KOPT-K1 (cell line): ENCODE results near the gene TJAP1.

Source experiments
- H3K27ac ChIP-seq: fragments of 200-600 bp; sonication (generic); 2 replicates; pipeline ENCODE4 v1.5.1; 2016; ENCODE audit warnings: antibody characterized with exemption, mild to moderate bottlenecking, low read depth, low read length; ENCODE audit not compliant: poor library complexity, severe bottlenecking
- H3K36me3 ChIP-seq: fragments of 200-600 bp; sonication (generic); 2 replicates; pipeline ENCODE4 v1.5.1; 2017; ENCODE audit warnings: antibody characterized with exemption, mild to moderate bottlenecking, low read length, moderate library complexity; ENCODE audit not compliant: insufficient read depth
- H3K9me3 ChIP-seq: fragments of 200-600 bp; sonication (generic); 2 replicates; pipeline ENCODE4 v1.5.1; 2017; ENCODE audit warnings: antibody characterized with exemption, low read length, mild to moderate bottlenecking; ENCODE audit not compliant: insufficient read depth, poor library complexity, severe bottlenecking

TJAP1 gene

GRCh38 chr6:43544461-43544860, 67.1 kb downstream of the TJAP1 start:
- H3K9me3 ChIP-seq: no peaks in the 10 kb centered on the region
- no peak overlapping the region for H3K27ac ChIP-seq
- peaks cover 99% of the 10 kb centered on the region for H3K36me3 ChIP-seq

DNA sequence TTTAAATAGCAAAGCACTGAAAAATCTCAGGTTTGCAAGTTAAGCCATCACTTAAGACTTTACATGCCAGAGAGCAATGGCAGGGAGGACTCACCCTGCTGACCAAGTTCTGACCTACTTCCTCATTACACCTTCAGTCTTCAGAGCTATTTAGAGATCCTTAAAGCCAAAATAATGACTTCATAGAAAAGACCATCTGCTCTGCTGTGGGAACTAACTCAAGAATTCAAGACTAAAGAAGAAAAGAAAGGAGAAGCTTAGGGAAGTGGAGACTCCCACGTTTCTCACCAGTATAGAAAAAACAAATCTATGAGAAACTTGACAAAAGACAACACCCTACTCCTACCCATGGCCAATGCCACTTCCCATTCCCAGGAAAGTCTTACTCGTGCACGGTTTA, 69.9 kb downstream of the TJAP1 start:
- Histone ChIP-seq H3K27ac (no peak overlapping the region), H3K36me3 (peaks cover 99% of the 10 kb centered on the region), H3K9me3 (no peaks in the 10 kb centered on the region)
